ENCODE measurements around the gene HOTAIR.
A peak's percentile ranks its signal among the peaks of the same experiment; 100 is the strongest.

HOTAIR gene

GRCh38 chr12:54004063-54004840, 29.5 kb upstream of the HOTAIR start:
- ChIA-PET CTCF (interaction anchor here (0.7 to 3.3 kb wide), 5 partner anchors 19 to 204 kb away, joined by 3 to 9 read pairs (median 8); partner anchors contain the start of genes HOXC10 and HOXC5), POLR2A (interaction anchor here (0.6 to 1.2 kb wide), 2 partner anchors 13 to 71 kb away, joined by 4 to 6 read pairs; no protein-coding TSS in a partner anchor)
- TF ChIP-seq ELF4 (IDR thresholded peaks at IDR 0.05) (no peak), PKNOX1 (IDR thresholded peaks at IDR 0.05) (no peak), HDGF (IDR thresholded peaks at IDR 0.05; ENCODE audit: borderline replicate concordance) (no peak), SUZ12 (IDR thresholded peaks at IDR 0.05) (no peak), NFRKB (IDR thresholded peaks at IDR 0.05) (no peak), FOXA1 (IDR thresholded peaks at IDR 0.05) (no peak), CTBP1 (IDR thresholded peaks at IDR 0.05; ENCODE audit: borderline replicate concordance) (no peak), ARNT (IDR thresholded peaks at IDR 0.05) (no peak), FOXM1 (IDR thresholded peaks at IDR 0.05; ENCODE audit: borderline replicate concordance) (no peak)
- DNase-seq (ENCODE audit: extremely low spot score) = no peak

GRCh38 chr12:54003625-54004024, 28.9 kb upstream of the HOTAIR start:
- TF ChIP-seq ZNF384 (IDR thresholded peaks at IDR 0.05) (no peak), ARNT (IDR thresholded peaks at IDR 0.05) (no peak), FOXM1 (IDR thresholded peaks at IDR 0.05; ENCODE audit: borderline replicate concordance) (no peak), FOXK2 (IDR thresholded peaks at IDR 0.05) (no peak), FOXA1 (IDR thresholded peaks at IDR 0.05) (no peak), TARDBP (IDR thresholded peaks at IDR 0.05) (no peak), NFRKB (IDR thresholded peaks at IDR 0.05) (no peak), BHLHE40 (IDR thresholded peaks at IDR 0.05; ENCODE audit: borderline replicate concordance) (no peak)
- no peak for DNase-seq (ENCODE audit: extremely low spot score)
- CTCF ChIA-PET = interaction anchor here (0.6 to 3.3 kb wide), 3 partner anchors 18 to 251 kb away, joined by 3 to 9 read pairs (median 8); partner anchors contain the start of genes HOXC10 and HOXC5
- POLR2A ChIA-PET = interaction anchor here (1.2 kb wide), 1 partner anchor 14 kb away, joined by 6 read pairs; no protein-coding TSS in a partner anchor

- ChIA-PET CTCF (interaction anchor here (0.6 to 3.3 kb wide), 2 partner anchors 18 to 252 kb away, joined by 3 to 9 read pairs; partner anchors contain the start of gene HOXC10), POLR2A (no interaction called here)
- TF ChIP-seq ZNF384 (IDR thresholded peaks at IDR 0.05) = no peak
- TF ChIP-seq CTBP1 (IDR thresholded peaks at IDR 0.05; ENCODE audit: borderline replicate concordance) = no peak
- TF ChIP-seq L3MBTL2 (conservative IDR thresholded peaks at IDR 0.05) = no peak
- no peak for DNase-seq (ENCODE audit: extremely low spot score)
Observed at GRCh38 chr12:54002915-54003389, 28.2 kb upstream of the HOTAIR start.

- DNase-seq (ENCODE audit: extremely low spot score) = no peak
- CTCF ChIA-PET = interaction anchor here (0.9 to 3.3 kb wide), 2 partner anchors 14 to 17 kb away, joined by 3 to 9 read pairs; partner anchors contain the start of gene HOXC10
- TF ChIP-seq ELF4 (IDR thresholded peaks at IDR 0.05) = no peak
- no peak for TF ChIP-seq FOXA1 (IDR thresholded peaks at IDR 0.05)
- POLR2A ChIA-PET = interaction anchor here (1.5 to 7.6 kb wide), 3 partner anchors 16 to 278 kb away, joined by 3 to 69 read pairs (median 27); partner anchors contain the start of genes HNRNPA1 and HOXC10
Observed at GRCh38 chr12:54002278-54002914, 27.6 kb upstream of the HOTAIR start.

GRCh38 chr12:54001283-54002187, 26.8 kb upstream of the HOTAIR start:
- no peak for TF ChIP-seq BHLHE40 (IDR thresholded peaks at IDR 0.05; ENCODE audit: borderline replicate concordance)
- peak; percentile 85 for TF ChIP-seq CTBP1 (IDR thresholded peaks at IDR 0.05; ENCODE audit: borderline replicate concordance)
- no peak for TF ChIP-seq L3MBTL2 (conservative IDR thresholded peaks at IDR 0.05)
- TF ChIP-seq SP1 (IDR thresholded peaks at IDR 0.05) = no peak
- CTCF ChIA-PET = interaction anchor here (0.7 to 3.3 kb wide), 4 partner anchors 15 to 206 kb away, joined by 3 to 9 read pairs (median 3); partner anchors contain the start of gene HOXC10
- POLR2A ChIA-PET = interaction anchor here (0.6 to 7.6 kb wide), 11 partner anchors 7 to 279 kb away, joined by 3 to 69 read pairs (median 7); partner anchors contain the start of genes HNRNPA1, HOXC10, HOXC8 and SMUG1

GRCh38 chr12:54000116-54001114, 25.7 kb upstream of the HOTAIR start, which contains the start of gene HOXC9:
Gene HOXC9, plus strand, starts transcription at chr12:54000161. Its CDS starts 28 bp downstream, at chr12:54000189.
- DNase-seq (ENCODE audit: extremely low spot score) = no peak
- CTCF ChIA-PET = interaction anchor here (0.7 to 4.8 kb wide), 6 partner anchors 10 to 38 kb away, joined by 3 to 27 read pairs (median 4); partner anchors contain the start of genes HOXC10 and HOXC5
- TF ChIP-seq BHLHE40 (IDR thresholded peaks at IDR 0.05; ENCODE audit: borderline replicate concordance) (no peak), HDGF (IDR thresholded peaks at IDR 0.05; ENCODE audit: borderline replicate concordance) (no peak), CTBP1 (IDR thresholded peaks at IDR 0.05; ENCODE audit: borderline replicate concordance) (no peak), FOXM1 (IDR thresholded peaks at IDR 0.05; ENCODE audit: borderline replicate concordance) (no peak), ARNT (IDR thresholded peaks at IDR 0.05) (no peak), SUZ12 (IDR thresholded peaks at IDR 0.05) (no peak), FOXA1 (IDR thresholded peaks at IDR 0.05) (no peak)
- POLR2A ChIA-PET = interaction anchor here (0.6 to 7.6 kb wide), 18 partner anchors 8 to 279 kb away, joined by 3 to 69 read pairs (median 4); partner anchors contain the start of genes HOXC10, HOXC8 and SMUG1

More at GRCh38 chr12:54001283-54002187, 26.8 kb upstream of the HOTAIR start:
- DNase-seq (ENCODE audit: extremely low spot score) = no peak

Measured in HEK293T (cell line).